GM12878 (cell line): ENCODE measurements around the gene TNFSF4. TPM values are rescaled to one million over a fixed set of nuclear protein-coding genes. Genes with fewer than 3 reads are reported as not detected.

Experiments
- CHD1 ChIP-seq: IDR thresholded peaks from 2 replicates; pipeline ENCODE4 v1.6.1; 2012; ENCODE audit warnings: low read depth, low read length, improper control_type of control experiment
- FOXM1 ChIP-seq: IDR thresholded peaks from 2 replicates; pipeline ENCODE4 v1.6.1; 2012; ENCODE audit warnings: low read depth, mild to moderate bottlenecking, inconsistent platforms, low read length, moderate library complexity
- GABPA ChIP-seq: IDR thresholded peaks from 2 replicates; pipeline ENCODE4 v1.6.1; 2014; ENCODE audit warnings: antibody characterized with exemption, low read depth, mild to moderate bottlenecking, inconsistent platforms
- GATAD2B ChIP-seq: fragments of 450-650 bp; conservative IDR thresholded peaks from 2 replicates; pipeline ENCODE4 v1.6.1; 2017; ENCODE audit warnings: low read depth, mild to moderate bottlenecking, moderate library complexity
- IKZF1 ChIP-seq: fragments of 450-650 bp; conservative IDR thresholded peaks from 2 replicates; pipeline ENCODE4 v1.6.1; 2017; ENCODE audit warnings: antibody characterized with exemption, mild to moderate bottlenecking
- IKZF2 ChIP-seq, 2 experiments: fragments of 450-650 bp; IDR thresholded peaks; 2 replicates each; pipeline ENCODE4 v1.6.1; 2017; ENCODE audit warnings: mild to moderate bottlenecking in 2 of 2, moderate library complexity in 2 of 2
- LARP7 ChIP-seq: fragments of 450-650 bp; IDR thresholded peaks from 2 replicates; pipeline ENCODE4 v1.6.1; 2017; ENCODE audit warnings: mild to moderate bottlenecking
- NFXL1 ChIP-seq: fragments of 450-650 bp; IDR thresholded peaks from 2 replicates; pipeline ENCODE4 v1.6.1; 2017; ENCODE audit warnings: antibody characterized with exemption, mild to moderate bottlenecking, borderline replicate concordance
- PAX5 ChIP-seq: IDR thresholded peaks from 2 replicates; pipeline ENCODE4 v1.6.1; 2011; ENCODE audit warnings: low read depth, low read length, borderline replicate concordance
- PAX8 ChIP-seq: fragments of 450-650 bp; IDR thresholded peaks from 2 replicates; pipeline ENCODE4 v1.6.1; 2017; ENCODE audit warnings: mild to moderate bottlenecking, moderate library complexity
- RAD21 ChIP-seq: IDR thresholded peaks from 2 replicates; pipeline ENCODE4 v1.6.1; 2011; ENCODE audit warnings: mild to moderate bottlenecking, low read depth, low read length, moderate library complexity; ENCODE audit not compliant: insufficient read depth
- RELB ChIP-seq: fragments of 450-650 bp; IDR thresholded peaks from 2 replicates; pipeline ENCODE4 v1.6.1; 2017; ENCODE audit warnings: low read depth, mild to moderate bottlenecking, moderate library complexity
- SIN3A ChIP-seq: IDR thresholded peaks from 2 replicates; pipeline ENCODE4 v1.6.1; 2012; ENCODE audit warnings: low read depth, low read length, improper control_type of control experiment
- SKIL ChIP-seq: fragments of 450-650 bp; IDR thresholded peaks from 2 replicates; pipeline ENCODE4 v1.6.1; 2017; ENCODE audit warnings: mild to moderate bottlenecking, low read depth, inconsistent platforms; ENCODE audit not compliant: poor library complexity, severe bottlenecking
- TARDBP ChIP-seq: IDR thresholded peaks from 2 replicates; pipeline ENCODE4 v1.6.1; 2016; ENCODE audit warnings: borderline replicate concordance
- TCF3 ChIP-seq: IDR thresholded peaks from 2 replicates; pipeline ENCODE4 v1.6.1; 2012; ENCODE audit warnings: low read depth, mild to moderate bottlenecking, low read length, borderline replicate concordance; ENCODE audit not compliant: insufficient read depth
- USF1 ChIP-seq: IDR thresholded peaks from 2 replicates; pipeline ENCODE4 v1.6.1; 2011; ENCODE audit warnings: borderline replicate concordance, low read depth, mild to moderate bottlenecking, moderate library complexity, mixed read lengths, low read length; ENCODE audit not compliant: insufficient read depth; ENCODE audit errors: extremely low read length
- ZNF592 ChIP-seq: fragments of 450-650 bp; IDR thresholded peaks from 2 replicates; pipeline ENCODE4 v1.6.1; 2017; ENCODE audit warnings: mild to moderate bottlenecking, moderate library complexity
- polyA plus RNA-seq, 11 experiments: library from polyadenylated mRNA; depleted of rRNA in 4 of 11; unstranded in 6 of 11; stranded (reverse) in 5 of 11; fragments of >200 nt; fragmentation: Nextera tagmentation in 4 of 11; fragmentation: Illumina TruSeq in 1 of 11; extraction: Ambion mirVana in 4 of 11; extraction: Trizol in 1 of 11; gene quantifications; 1 replicate in 1 of 11; 2 replicates in 10 of 11; pipeline versions ENCODE4 v1.2.1 to v1.2.3, GENCODE V29; 2011 to 2016; ENCODE audit warnings: inconsistent platforms in 2 of 11, missing spikeins in 2 of 11, low read depth in 1 of 11
- total RNA-seq, 4 experiments: library from RNA; depleted of rRNA in 3 of 4; stranded (reverse); fragments of >200 nt in 3 of 4; fragmentation: Illumina TruSeq in 1 of 4; extraction: Trizol in 1 of 4; gene quantifications; 2 replicates each; pipeline versions ENCODE4 v1.2.1 to v1.2.3, GENCODE V29; 2013 to 2021

Gene TNFSF4
- total and polyA plus RNA-seq, 10 of the 15 experiments (the other 5 are each of a cell fraction or from before 2014, with no cell fraction given), result 8.1 to 31.0 (median 12.9) TPM

- TF ChIP-seq SKIL (no peak), GATAD2B (no peak), RELB (peak; percentile 60; the same call in 1 of the 2 replicates), FOXM1 (peak; percentile 61; the same call in 1 of the 2 replicates), USF1 (no peak), LARP7 (no peak), ZNF592 (no peak), RAD21 (peak; percentile 4; the same call in 1 of the 2 replicates), PAX8 (no peak), NFXL1 (no peak), GABPA (no peak), PAX5 (0 out of 2 replicates have a peak, but pooled peaks have one; percentile 34), TCF3 (0 out of 2 replicates have a peak, but pooled peaks have one; percentile 8), TARDBP (no peak), CHD1 (no peak), IKZF2 (IDR thresholded peaks at IDR 0.05) (peak; percentile 31 to 37; a peak in 2 of 4 replicates), IKZF1 (0 out of 2 replicates have a peak, but pooled peaks have one; percentile 37), SIN3A (no peak)
Measured at GRCh38 chr1:173206816-173207568, at the start of gene TNFSF4 (continued).
